GM21529 (cell line): ENCODE measurements around the gene CRABP1.

Experiments
- ATAC-seq: cut with Tn5 transposase; IDR thresholded peaks from one replicate; pipeline ENCODE4 v1.9.1; 2021; ENCODE audit not compliant: unreplicated experiment

Gene CRABP1

GRCh38 chr15:78340231-78341056 lies at the start of gene CRABP1:
Gene CRABP1, plus strand, starts transcription at chr15:78340353. Its CDS starts 76 bp downstream, at chr15:78340429.
- no peak for ATAC-seq

- no peak for ATAC-seq
Measured at GRCh38 chr15:78291052-78291451, 49.1 kb upstream of the CRABP1 start.

GRCh38 chr15:78291698-78292097 lies 48.5 kb upstream of the CRABP1 start:
- ATAC-seq = no peak

GRCh38 chr15:78292219-78292618 lies 47.9 kb upstream of the CRABP1 start:
- ATAC-seq = no peak

- peak; percentile 82 for ATAC-seq
Measured at GRCh38 chr15:78299101-78299930, 40.8 kb upstream of the CRABP1 start, which contains the start of gene SKIC8. Gene SKIC8, minus strand, starts transcription at chr15:78299609. Its CDS starts 3,923 bp downstream, at chr15:78295686.

- no peak for ATAC-seq
Measured at GRCh38 chr15:78301326-78301725, 38.8 kb upstream of the CRABP1 start.

- ATAC-seq = no peak
Measured at GRCh38 chr15:78301828-78302227, 38.3 kb upstream of the CRABP1 start.

- no peak for ATAC-seq
Measured at GRCh38 chr15:78302579-78303312, 37.4 kb upstream of the CRABP1 start.

GRCh38 chr15:78304216-78305066 lies 35.7 kb upstream of the CRABP1 start:
- no peak for ATAC-seq

- ATAC-seq = no peak
Measured at GRCh38 chr15:78306176-78306774, 33.9 kb upstream of the CRABP1 start.

GRCh38 chr15:78307976-78308375 lies 32.2 kb upstream of the CRABP1 start:
- ATAC-seq = no peak

- no peak for ATAC-seq
Measured at GRCh38 chr15:78308422-78309032, 31.6 kb upstream of the CRABP1 start.

- no peak for ATAC-seq
Measured at GRCh38 chr15:78311292-78311691, 28.9 kb upstream of the CRABP1 start.

- ATAC-seq = no peak
Measured at GRCh38 chr15:78312536-78312935, 27.6 kb upstream of the CRABP1 start.

- ATAC-seq = no peak
Measured at GRCh38 chr15:78312957-78313356, 27.2 kb upstream of the CRABP1 start.

GRCh38 chr15:78313383-78313782 lies 26.8 kb upstream of the CRABP1 start:
- ATAC-seq = no peak

- no peak for ATAC-seq
Measured at GRCh38 chr15:78314181-78314581, 26.0 kb upstream of the CRABP1 start.

GRCh38 chr15:78315686-78316282 lies 24.4 kb upstream of the CRABP1 start:
- no peak for ATAC-seq
